Sigmoid colon (tissue), 7 donors: Measurements from ENCODE around the gene NBEAL1. TPM values are rescaled to one million over a fixed set of nuclear protein-coding genes. Genes with fewer than 3 reads are reported as not detected.
"Not testable (repeated sequence)": the region's sequence is repeated elsewhere in the genome, so short reads cannot be mapped to it uniquely, and the experiment has no call there.

Source experiments
- DNase-seq: peaks from one replicate; pipeline ENCODE4 v3.0.0-alpha.2; 2019
- H3K27ac ChIP-seq, 4 donors: fragments of 200-600 bp; sonication (generic); one replicate each; pipeline ENCODE4 v1.5.1; 2016 to 2019; ENCODE audit warnings: mild to moderate bottlenecking in 1 of 4
- H3K27me3 ChIP-seq, 3 donors: fragments of 200-600 bp; sonication (generic); one replicate each; pipeline ENCODE4 v1.5.1; 2019; ENCODE audit warnings: mild to moderate bottlenecking in 1 of 3
- H3K36me3 ChIP-seq, 4 donors: fragments of 200-600 bp; sonication (generic); one replicate each; pipeline ENCODE4 v1.5.1; 2016 to 2019
- H3K4me1 ChIP-seq, 4 donors: fragments of 200-600 bp; sonication (generic); one replicate each; pipeline ENCODE4 v1.5.1; 2017 to 2019
- H3K4me3 ChIP-seq, 4 donors: fragments of 200-600 bp; sonication (generic); one replicate each; pipeline ENCODE4 v1.5.1; 2017 to 2019; ENCODE audit warnings: mild to moderate bottlenecking in 2 of 4, moderate library complexity in 1 of 4
- H3K9me3 ChIP-seq, 4 donors: fragments of 200-600 bp in 3 of 4; sonication (generic) in 3 of 4; one replicate each; pipeline versions ENCODE4 v1.5.1 to v1.6.1; 2013 to 2019
- EP300 ChIP-seq, 4 donors: sonication (generic); formaldehyde crosslinking; IDR thresholded peaks; one replicate each; pipeline ENCODE4 v1.6.1; 2017; ENCODE audit warnings: antibody characterized with exemption in 4 of 4
- POLR2A ChIP-seq, 2 donors: fragments of 450-650 bp; IDR thresholded peaks; one replicate each; pipeline ENCODE4 v1.6.1; 2016; ENCODE audit warnings: antibody characterized with exemption in 2 of 2, mild to moderate bottlenecking in 2 of 2, moderate library complexity in 2 of 2
- POLR2AphosphoS5 ChIP-seq, 4 donors: sonication (generic); formaldehyde crosslinking; IDR thresholded peaks; one replicate each; pipeline ENCODE4 v1.6.1; 2017; ENCODE audit warnings: antibody characterized with exemption in 4 of 4
- WGBS, 2 donors: extraction: QIAGEN DNeasy Blood & Tissue Kit; methylation state at CpG; one replicate each; pipeline ENCODE4 v1.1.7; 2013; 5-methylcytosine and 5-hydroxymethylcytosine counted together
- intact Hi-C: fragments of 100-400 bp; cut with DNase I; formaldehyde crosslinking; loops from one replicate; pipeline ENCODE4 v1.15.1; 2023
- polyA plus RNA-seq, 3 donors: library from polyadenylated mRNA; stranded (reverse); fragments of 200-250 nt; gene quantifications; one replicate each; pipeline ENCODE4 v1.2.3, GENCODE V29; 2013
- total RNA-seq, 4 donors: library from RNA; depleted of rRNA; stranded (reverse); fragments of >200 nt; gene quantifications; one replicate each; pipeline ENCODE4 v1.1.0, GENCODE V29; 2016
- TF ChIP-seq, protein P1 (sequence below), 4 experiments: fragments of 450-650 bp in 3 of 4; fragments of 200-600 bp in 1 of 4; IDR thresholded peaks; one replicate each; pipeline ENCODE4 v1.5.1; 2016 to 2019; ENCODE audit warnings: antibody characterized with exemption in 4 of 4, mild to moderate bottlenecking in 3 of 4, moderate library complexity in 2 of 4
- donor health status: healthy with polysubstance abuse.
- donor health status: Bipolar disorder and iron deficiency.
- donor health status: healthy.

The NBEAL1 gene
- total and polyA plus RNA-seq, 7 donors = 8.5 to 39.1 (median 22.7) TPM

DNA sequence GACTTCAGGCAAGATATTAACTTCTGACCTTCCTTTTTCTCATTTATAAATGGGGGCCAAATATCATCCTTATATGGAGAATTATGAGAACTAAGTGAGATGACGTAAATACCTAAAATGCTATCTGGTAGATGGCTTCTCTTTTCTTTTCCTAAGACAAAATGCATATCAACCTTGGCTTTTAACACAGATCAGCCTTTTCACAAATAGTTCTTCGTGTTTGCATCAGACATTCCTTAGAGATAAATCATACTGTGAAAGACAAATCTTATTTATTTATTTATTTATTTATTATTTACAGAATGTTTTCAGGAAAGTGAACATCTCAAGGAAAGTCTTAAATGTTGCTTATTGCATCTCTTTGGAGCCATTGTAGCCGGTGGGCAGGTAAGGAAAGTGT is 62.8 kb downstream of the NBEAL1 start:
- TF ChIP-seq, protein P1, sequence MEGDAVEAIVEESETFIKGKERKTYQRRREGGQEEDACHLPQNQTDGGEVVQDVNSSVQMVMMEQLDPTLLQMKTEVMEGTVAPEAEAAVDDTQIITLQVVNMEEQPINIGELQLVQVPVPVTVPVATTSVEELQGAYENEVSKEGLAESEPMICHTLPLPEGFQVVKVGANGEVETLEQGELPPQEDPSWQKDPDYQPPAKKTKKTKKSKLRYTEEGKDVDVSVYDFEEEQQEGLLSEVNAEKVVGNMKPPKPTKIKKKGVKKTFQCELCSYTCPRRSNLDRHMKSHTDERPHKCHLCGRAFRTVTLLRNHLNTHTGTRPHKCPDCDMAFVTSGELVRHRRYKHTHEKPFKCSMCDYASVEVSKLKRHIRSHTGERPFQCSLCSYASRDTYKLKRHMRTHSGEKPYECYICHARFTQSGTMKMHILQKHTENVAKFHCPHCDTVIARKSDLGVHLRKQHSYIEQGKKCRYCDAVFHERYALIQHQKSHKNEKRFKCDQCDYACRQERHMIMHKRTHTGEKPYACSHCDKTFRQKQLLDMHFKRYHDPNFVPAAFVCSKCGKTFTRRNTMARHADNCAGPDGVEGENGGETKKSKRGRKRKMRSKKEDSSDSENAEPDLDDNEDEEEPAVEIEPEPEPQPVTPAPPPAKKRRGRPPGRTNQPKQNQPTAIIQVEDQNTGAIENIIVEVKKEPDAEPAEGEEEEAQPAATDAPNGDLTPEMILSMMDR (IDR thresholded peaks at IDR 0.05) = no peak
- TF ChIP-seq POLR2AphosphoS5 (IDR thresholded peaks at IDR 0.05) (no peak), POLR2A (IDR thresholded peaks at IDR 0.05) (no peak)
- intact Hi-C loops = no loop called here
- no peak overlapping the region for H3K4me3 ChIP-seq
- 92% methylated on average over 3 of the region's 3 CpGs for WGBS, 2 donors
- peaks cover 0 to 19% (median 2%) of the 10 kb centered on the region in 4 donors for H3K36me3 ChIP-seq
- no peaks in the 10 kb centered on the region for H3K9me3 ChIP-seq
- H3K4me1 ChIP-seq = no peaks in the 10 kb centered on the region
- no peak overlapping the region for H3K27ac ChIP-seq
- H3K27me3 ChIP-seq = no peaks in the 10 kb centered on the region
- no peak for DNase-seq

DNA sequence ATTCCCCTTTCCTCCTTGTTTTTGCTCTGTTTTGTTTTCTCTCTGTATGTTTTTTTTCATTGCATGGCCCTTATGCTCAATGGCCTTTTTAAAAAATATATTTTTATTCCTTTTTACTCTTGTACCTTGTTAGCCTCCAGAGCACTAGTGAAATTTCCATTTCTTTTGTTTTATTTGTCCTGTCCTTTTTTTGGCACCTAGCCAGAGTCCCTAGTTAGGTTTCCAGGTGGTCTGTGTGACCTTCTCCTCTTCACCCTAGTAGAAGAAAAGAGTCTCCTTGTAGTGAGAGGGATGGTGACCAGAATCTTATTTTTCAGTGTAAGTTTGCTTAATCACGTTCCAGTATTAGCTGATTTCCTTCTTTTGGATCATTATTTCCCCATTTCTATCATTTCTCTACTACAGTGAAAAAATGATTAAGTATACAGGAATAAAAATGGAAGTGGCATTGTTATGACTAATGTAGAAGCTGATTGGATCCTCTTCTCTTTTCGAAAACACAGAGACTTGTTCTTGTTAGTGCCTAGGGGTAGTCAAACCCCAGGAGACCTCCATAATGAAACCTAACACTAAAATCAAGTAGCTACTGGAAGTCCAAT is 65.9 kb downstream of the NBEAL1 start:
- Histone ChIP-seq H3K27me3 (no peaks in the 10 kb centered on the region), H3K4me3 (no peak overlapping the region), H3K9me3 (no peaks in the 10 kb centered on the region), H3K4me1 (no peaks in the 10 kb centered on the region), H3K36me3 (peaks cover 0 to 43% (median 6%) of the 10 kb centered on the region in 4 donors), H3K27ac (no peak overlapping the region)
- no peak for DNase-seq
- intact Hi-C loops = no loop called here
- WGBS, 2 donors = 94 to 96% methylated on average over 2 of the region's 2 CpGs
- no peak for TF ChIP-seq POLR2AphosphoS5 (IDR thresholded peaks at IDR 0.05)

DNA sequence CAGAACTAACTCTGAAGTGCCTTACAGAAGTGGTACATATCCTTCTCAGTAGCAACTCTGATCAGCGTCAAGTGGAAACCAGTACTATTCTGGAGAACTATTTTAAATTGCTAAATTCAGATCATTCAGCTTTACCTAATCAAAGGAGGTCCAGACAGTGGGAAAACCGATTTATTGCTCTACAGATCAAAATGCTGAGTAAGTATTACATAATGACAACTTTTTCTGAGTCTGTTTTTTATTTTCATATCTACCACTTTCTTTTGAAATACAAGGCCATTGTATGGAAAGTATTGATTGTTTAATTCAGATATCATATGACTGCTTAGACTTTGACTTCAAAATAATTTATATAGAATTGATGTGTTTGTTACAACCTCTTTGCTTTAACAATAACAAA is 68.7 kb downstream of the NBEAL1 start:
- Histone ChIP-seq H3K36me3 (peaks cover 0 to 49% (median 6%) of the 10 kb centered on the region in 4 donors), H3K27me3 (no peaks in the 10 kb centered on the region), H3K4me3 (no peak overlapping the region), H3K27ac (no peak overlapping the region), H3K4me1 (no peaks in the 10 kb centered on the region), H3K9me3 (no peaks in the 10 kb centered on the region)
- 92 to 93% methylated on average over 2 of the region's 2 CpGs for WGBS, 2 donors
- intact Hi-C loops = no loop called here
- TF ChIP-seq, protein P1 (IDR thresholded peaks at IDR 0.05) = no peak
- no peak for TF ChIP-seq POLR2AphosphoS5 (IDR thresholded peaks at IDR 0.05)
- no peak for TF ChIP-seq POLR2A (IDR thresholded peaks at IDR 0.05)
- no peak for TF ChIP-seq EP300 (IDR thresholded peaks at IDR 0.05)
- DNase-seq = no peak

DNA sequence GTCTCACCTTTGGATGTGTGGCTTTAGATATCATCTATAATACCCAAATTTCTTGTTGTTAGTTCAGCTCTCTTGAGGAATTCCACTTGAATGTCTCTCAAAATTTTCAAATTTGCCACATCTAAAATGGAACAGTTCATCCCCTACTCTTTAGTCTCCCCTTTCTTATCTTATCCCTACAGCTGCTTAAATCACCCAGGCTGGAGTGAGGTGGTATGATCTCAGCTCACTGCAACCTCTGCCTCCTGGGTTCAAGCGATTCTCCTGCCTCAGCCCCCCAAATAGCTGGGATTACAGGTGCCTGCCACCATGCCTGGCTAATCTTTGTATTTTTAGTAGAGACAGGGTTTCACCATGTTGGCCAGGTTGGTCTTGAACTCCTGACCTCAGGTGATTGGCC is 71.7 kb downstream of the NBEAL1 start:
- DNase-seq, H3K4me1 ChIP-seq, H3K4me3 ChIP-seq, H3K27me3 ChIP-seq, H3K27ac ChIP-seq, intact Hi-C loops, H3K9me3 ChIP-seq: not testable (repeated sequence)
- H3K36me3 ChIP-seq = peaks cover 0 to 35% (median 6%) of the 10 kb centered on the region in 4 donors
- 100% methylated on average over 1 of the region's 1 CpG for WGBS, 2 donors

DNA sequence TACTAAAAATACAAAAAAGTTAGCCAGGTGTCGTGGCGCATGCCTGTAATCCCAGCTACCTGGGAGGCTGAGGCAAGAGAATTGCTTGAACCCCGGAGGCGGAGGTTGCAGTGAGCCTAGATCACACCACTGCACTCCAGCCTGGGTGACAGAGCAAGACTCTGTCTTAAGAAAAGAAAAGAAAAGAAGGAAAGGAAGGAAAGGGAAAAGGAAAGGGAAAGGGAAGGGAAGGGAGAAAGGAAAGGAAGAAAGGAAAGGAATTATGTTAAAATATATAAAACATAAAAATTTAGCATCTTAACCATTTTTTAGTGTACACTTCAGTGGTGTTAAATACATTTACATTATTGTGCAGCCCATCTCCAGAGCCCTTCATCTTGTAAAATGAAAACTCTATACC is 76.0 kb downstream of the NBEAL1 start:
- H3K9me3 ChIP-seq, H3K4me1 ChIP-seq, DNase-seq, H3K27me3 ChIP-seq, H3K4me3 ChIP-seq, intact Hi-C loops, H3K27ac ChIP-seq: not testable (repeated sequence)
- H3K36me3 ChIP-seq = peaks cover 0 to 17% (median 0%) of the 10 kb centered on the region in 4 donors
- 98% methylated on average over 4 of the region's 4 CpGs for whole genome bisulfite sequencing, 2 donors

DNA sequence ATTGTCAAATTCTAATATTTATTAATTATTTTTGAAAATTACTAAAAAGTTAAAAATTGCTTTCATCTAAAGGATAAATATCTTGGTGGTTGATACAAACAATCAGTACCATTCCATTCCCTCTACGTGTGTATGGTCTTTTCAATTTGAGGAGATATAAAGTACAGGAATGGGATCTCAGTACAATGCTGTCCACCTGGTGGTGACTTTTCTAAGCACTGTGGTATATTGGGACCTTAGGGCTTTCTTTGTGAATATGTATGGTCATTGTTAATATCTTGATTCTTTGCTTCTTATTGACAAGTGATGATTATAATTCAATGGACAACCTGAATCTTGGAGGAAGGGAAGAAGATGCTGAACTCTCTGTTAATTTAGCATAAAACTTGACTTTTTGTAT is 83.1 kb downstream of the NBEAL1 start:
- no peak overlapping the region for H3K27ac ChIP-seq
- DNase-seq = no peak
- TF ChIP-seq, protein P1 (IDR thresholded peaks at IDR 0.05) = peak in 1 of 4 experiments; percentile 26
- TF ChIP-seq EP300 (IDR thresholded peaks at IDR 0.05) (no peak), POLR2AphosphoS5 (IDR thresholded peaks at IDR 0.05) (no peak), POLR2A (IDR thresholded peaks at IDR 0.05) (no peak)
- H3K27me3 ChIP-seq = no peaks in the 10 kb centered on the region
- no peak overlapping the region for H3K4me3 ChIP-seq
- WGBS, 2 donors = 60 to 87% methylated on average over 1 of the region's 1 CpG
- intact Hi-C loops = no loop called here
- no peaks in the 10 kb centered on the region for H3K4me1 ChIP-seq
- peaks cover 5 to 58% (median 8%) of the 10 kb centered on the region in 4 donors for H3K36me3 ChIP-seq
- no peaks in the 10 kb centered on the region for H3K9me3 ChIP-seq

DNA sequence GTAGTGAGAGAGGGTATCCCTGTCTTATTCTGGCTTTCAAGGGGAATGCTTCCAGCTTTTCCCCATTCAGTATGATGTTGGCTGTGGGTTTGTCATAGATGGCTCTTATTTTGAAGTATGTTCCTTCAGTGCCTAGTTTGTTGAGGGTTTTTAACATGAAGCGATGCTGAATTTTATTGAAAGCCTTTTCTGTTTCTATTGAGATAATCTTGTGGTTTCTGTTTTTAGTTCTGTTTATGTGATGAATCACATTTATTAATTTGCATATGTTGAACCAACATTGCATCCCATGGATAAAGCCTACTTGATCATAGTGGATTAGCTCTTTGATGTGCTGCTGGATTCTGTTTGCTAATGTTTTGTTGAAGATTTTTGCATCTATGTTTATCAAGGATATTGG is 87.7 kb downstream of the NBEAL1 start:
- H3K4me3 ChIP-seq, H3K27me3 ChIP-seq, DNase-seq, H3K27ac ChIP-seq, H3K4me1 ChIP-seq, intact Hi-C loops: not testable (repeated sequence)
- H3K9me3 ChIP-seq = peaks cover 0 to 10% (median 1%) of the 10 kb centered on the region in 4 donors
- WGBS, 2 donors = 77 to 91% methylated on average over 1 of the region's 1 CpG
- peaks cover 10 to 60% (median 13%) of the 10 kb centered on the region in 4 donors for H3K36me3 ChIP-seq
